Liver (tissue), 9 donors: ENCODE data around the gene KDM2B. TPM values are rescaled to one million over a fixed set of nuclear protein-coding genes. Genes with fewer than 3 reads are reported as not detected.

ENCODE experiments used
- DNase-seq: peaks from one replicate; pipeline ENCODE4 v3.0.0-alpha.2; 2017; ENCODE audit warnings: low spot score
- H3K27ac ChIP-seq, 2 donors: one replicate each; pipeline ENCODE4 v1.7.0; 2013; ENCODE audit warnings: inconsistent platforms in 2 of 2, low read length in 2 of 2, control low read depth in 1 of 2, low read depth in 1 of 2, mild to moderate bottlenecking in 1 of 2
- H3K27me3 ChIP-seq, 4 donors: one replicate each; pipeline versions ENCODE4 v1.6.1 to v1.7.0; 2013; ENCODE audit warnings: low read length in 3 of 4, inconsistent platforms in 1 of 4, mild to moderate bottlenecking in 1 of 4, moderate library complexity in 1 of 4; ENCODE audit not compliant: control insufficient read depth in 4 of 4, insufficient read depth in 4 of 4
- H3K36me3 ChIP-seq, 4 donors: one replicate each; pipeline versions ENCODE4 v1.6.1 to v1.7.0; 2013; ENCODE audit warnings: low read length in 3 of 4, mild to moderate bottlenecking in 3 of 4, low read depth in 1 of 4, moderate library complexity in 1 of 4; ENCODE audit not compliant: control insufficient read depth in 4 of 4, insufficient read depth in 3 of 4
- H3K4me1 ChIP-seq, 4 donors: one replicate each; pipeline versions ENCODE4 v1.6.1 to v1.7.0; 2013; ENCODE audit warnings: low read length in 3 of 4, mild to moderate bottlenecking in 3 of 4, moderate library complexity in 1 of 4; ENCODE audit not compliant: control insufficient read depth in 4 of 4, insufficient read depth in 4 of 4
- H3K4me3 ChIP-seq, 3 donors: one replicate each; pipeline versions ENCODE4 v1.6.1 to v1.7.0; 2013; ENCODE audit warnings: low read length in 3 of 3, control low read depth in 1 of 3, low read depth in 1 of 3, mild to moderate bottlenecking in 1 of 3
- H3K9ac ChIP-seq, 2 donors: one replicate each; pipeline ENCODE4 v1.7.0; 2013; ENCODE audit warnings: low read length in 2 of 2, mild to moderate bottlenecking in 2 of 2, moderate library complexity in 2 of 2, control low read depth in 1 of 2, low read depth in 1 of 2
- H3K9me3 ChIP-seq, 4 donors: one replicate each; pipeline versions ENCODE4 v1.6.1 to v1.7.0; 2013; ENCODE audit warnings: low read length in 3 of 4; ENCODE audit not compliant: control insufficient read depth in 4 of 4
- ATF3 ChIP-seq: IDR thresholded peaks from 2 replicates; pipeline ENCODE4 v1.6.1; 2016; ENCODE audit warnings: antibody characterized with exemption
- CTCF ChIP-seq: fragments of 150-350 bp; IDR thresholded peaks from 2 replicates; pipeline ENCODE4 v1.5.1; 2017; ENCODE audit warnings: improper control_type of control experiment, low read depth, low read length; ENCODE audit not compliant: missing input control
- EGR1 ChIP-seq, 2 donors: IDR thresholded peaks; 2 replicates each; pipeline ENCODE4 v1.6.1; 2016 to 2018; ENCODE audit warnings: antibody characterized with exemption in 2 of 2, low read depth in 2 of 2
- FOXA1 ChIP-seq: IDR thresholded peaks from 2 replicates; pipeline ENCODE4 v1.6.1; 2016; ENCODE audit warnings: antibody characterized with exemption
- FOXA2 ChIP-seq: IDR thresholded peaks from 2 replicates; pipeline ENCODE4 v1.6.1; 2016; ENCODE audit warnings: antibody characterized with exemption
- GABPA ChIP-seq, 2 donors: IDR thresholded peaks in 1 of 2; conservative IDR thresholded peaks in 1 of 2; 2 replicates each; pipeline ENCODE4 v1.6.1; 2016; ENCODE audit warnings: antibody characterized with exemption in 2 of 2, mild to moderate bottlenecking in 1 of 2, moderate library complexity in 1 of 2
- HNF4A ChIP-seq, 2 donors: conservative IDR thresholded peaks; 2 replicates each; pipeline ENCODE4 v1.6.1; 2016; ENCODE audit warnings: antibody characterized with exemption in 2 of 2, mild to moderate bottlenecking in 2 of 2
- HNF4G ChIP-seq: IDR thresholded peaks from 2 replicates; pipeline ENCODE4 v1.6.1; 2016; ENCODE audit warnings: antibody characterized with exemption
- JUND ChIP-seq, 2 donors: IDR thresholded peaks; 2 replicates each; pipeline ENCODE4 v1.6.1; 2016; ENCODE audit warnings: antibody characterized with exemption in 2 of 2
- MAX ChIP-seq: IDR thresholded peaks from 2 replicates; pipeline ENCODE4 v1.6.1; 2016; ENCODE audit warnings: antibody characterized with exemption
- NR2F2 ChIP-seq: IDR thresholded peaks from 2 replicates; pipeline ENCODE4 v1.6.1; 2016; ENCODE audit warnings: antibody characterized with exemption
- RAD21 ChIP-seq, 2 donors: IDR thresholded peaks; 2 replicates each; pipeline ENCODE4 v1.6.1; 2016; ENCODE audit warnings: antibody characterized with exemption in 2 of 2, mild to moderate bottlenecking in 2 of 2
- REST ChIP-seq: IDR thresholded peaks from 2 replicates; pipeline ENCODE4 v1.6.1; 2016; ENCODE audit warnings: antibody characterized with exemption, mild to moderate bottlenecking
- RXRA ChIP-seq, 2 donors: IDR thresholded peaks; 2 replicates each; pipeline ENCODE4 v1.6.1; 2017 to 2018; ENCODE audit warnings: antibody characterized with exemption in 2 of 2, mild to moderate bottlenecking in 1 of 2
- SP1 ChIP-seq: IDR thresholded peaks from 2 replicates; pipeline ENCODE4 v1.6.1; 2018; ENCODE audit warnings: antibody characterized with exemption, mild to moderate bottlenecking
- TAF1 ChIP-seq: conservative IDR thresholded peaks from 2 replicates; pipeline ENCODE4 v1.6.1; 2016; ENCODE audit warnings: antibody characterized with exemption, mild to moderate bottlenecking
- YY1 ChIP-seq: IDR thresholded peaks from 2 replicates; pipeline ENCODE4 v1.6.1; 2016; ENCODE audit warnings: antibody characterized with exemption, mild to moderate bottlenecking
- ZBTB33 ChIP-seq: IDR thresholded peaks from 2 replicates; pipeline ENCODE4 v1.6.1; 2016; ENCODE audit warnings: antibody characterized with exemption
- WGBS: extraction: QIAGEN DNeasy Blood & Tissue Kit; methylation state at CpG from one replicate; pipeline ENCODE4 v1.1.7; 2013; 5-methylcytosine and 5-hydroxymethylcytosine counted together
- polyA plus RNA-seq, 2 donors: library from polyadenylated mRNA; stranded (reverse) in 1 of 2; unstranded in 1 of 2; fragments of 200-250 nt in 1 of 2; fragments of >200 nt in 1 of 2; fragmentation: Nextera tagmentation in 1 of 2; extraction: Ambion mirVana in 1 of 2; gene quantifications; one replicate each; pipeline versions ENCODE4 v1.2.1 to v1.2.3, GENCODE V29; 2013 to 2015
- total RNA-seq, 2 donors: library from RNA; depleted of rRNA; stranded (reverse); fragments of >200 nt; gene quantifications; one replicate each; pipeline ENCODE4 v1.2.3, GENCODE V29; 2014
- donor health status: healthy.
- donor health status: healthy.
- donor health status: healthy.
- donor health status: healthy.
- donor health status: healthy.

KDM2B gene
- total and polyA plus RNA-seq, 4 donors = 7.0 to 34.2 (median 10.6) TPM

GRCh38 chr12:121443911-121444841 lies 136.6 kb downstream of the KDM2B start:
- H3K27ac ChIP-seq = no peak overlapping the region
- 88% methylated on average over 45 of the region's 45 CpGs for whole genome bisulfite sequencing
- peaks cover 7 to 38% (median 12%) of the 10 kb centered on the region in 4 donors for H3K36me3 ChIP-seq
- no peak for DNase-seq
- TF ChIP-seq YY1 (no peak), MAX (no peak), REST (no peak), FOXA2 (no peak), ZBTB33 (no peak), EGR1 (IDR thresholded peaks at IDR 0.05; ENCODE audit: low read depth in 2 of 2) (no peak), ATF3 (no peak), TAF1 (no peak), NR2F2 (no peak), JUND (IDR thresholded peaks at IDR 0.05) (no peak), HNF4A (conservative IDR thresholded peaks at IDR 0.05) (no peak), GABPA (IDR thresholded peaks at IDR 0.05 in 1 of 2, conservative IDR thresholded peaks at IDR 0.05 in 1 of 2) (no peak), FOXA1 (no peak), RAD21 (IDR thresholded peaks at IDR 0.05) (no peak), SP1 (no peak), RXRA (IDR thresholded peaks at IDR 0.05) (no peak), HNF4G (no peak), CTCF (no peak)
- H3K4me1 ChIP-seq = peaks cover 0 to 5% (median 2%) of the 10 kb centered on the region in 4 donors
- no peaks in the 10 kb centered on the region for H3K9me3 ChIP-seq
- H3K27me3 ChIP-seq = no peaks in the 10 kb centered on the region
- H3K4me3 ChIP-seq = no peak overlapping the region
- H3K9ac ChIP-seq = no peak overlapping the region
